ENCODE results near the gene PRRG2.
"Not testable (repeated sequence)": the region's sequence is repeated elsewhere in the genome, so short reads cannot be mapped to it uniquely, and the experiment has no call there.

The PRRG2 gene

GRCh38 chr19:49631610-49632192 lies 50.6 kb downstream of the PRRG2 start (continued):
- TF ChIP-seq PATZ1 (tag by site-specific recombination; IDR thresholded peaks at IDR 0.05), result no peak
- TF ChIP-seq REPIN1 (tag by site-specific recombination; IDR thresholded peaks at IDR 0.05; ENCODE audit: low read depth), result no peak
- no peak for TF ChIP-seq ZNF140 (tag by site-specific recombination; IDR thresholded peaks at IDR 0.05)
- TF ChIP-seq ZSCAN30 (tag by site-specific recombination; IDR thresholded peaks at IDR 0.05), result no peak
- no peak for TF ChIP-seq ZNF549 (tag by site-specific recombination; IDR thresholded peaks at IDR 0.05)
- TF ChIP-seq ZNF221 (tag by site-specific recombination; IDR thresholded peaks at IDR 0.05; ENCODE audit: borderline replicate concordance), result no peak
- TF ChIP-seq ZNF660 (tag by site-specific recombination; IDR thresholded peaks at IDR 0.05), result no peak
- no peak for TF ChIP-seq GLI2 (tag by site-specific recombination; IDR thresholded peaks at IDR 0.05; ENCODE audit: borderline replicate concordance, low read depth)
- no peak for TF ChIP-seq ZNF138 (tag by site-specific recombination; IDR thresholded peaks at IDR 0.05; ENCODE audit: borderline replicate concordance)
- TF ChIP-seq TSHZ1 (tag by site-specific recombination; IDR thresholded peaks at IDR 0.05; ENCODE audit: borderline replicate concordance), result no peak
- no peak for TF ChIP-seq ZNF426 (tag by site-specific recombination; IDR thresholded peaks at IDR 0.05)
- no peak for TF ChIP-seq ZSCAN4 (tag by site-specific recombination; IDR thresholded peaks at IDR 0.05)
- no peak for TF ChIP-seq PRDM1 (tag by site-specific recombination; IDR thresholded peaks at IDR 0.05)

GRCh38 chr19:49632576-49632975 lies 51.5 kb downstream of the PRRG2 start:
- peak; percentile 85 for TF ChIP-seq ZNF121 (tag by site-specific recombination; IDR thresholded peaks at IDR 0.05)
- no peak for TF ChIP-seq PRDM4 (tag by site-specific recombination; IDR thresholded peaks at IDR 0.05)
- POLR2A ChIA-PET, result interaction anchor here (1.7 to 3.4 kb wide), 2 partner anchors 8 to 52 kb away, joined by 4 to 21 read pairs; partner anchors contain the start of genes NOSIP and RRAS
- Histone ChIP-seq H3K9me3 (ENCODE audit: control insufficient read depth, insufficient read depth, low read depth, low read length) (no peaks in the 10 kb centered on the region), H3K36me3 (ENCODE audit: control insufficient read depth in 2 of 2, insufficient read depth in 1 of 2, low read length in 2 of 2) (peaks cover 4 to 13% of the 10 kb centered on the region in 2 experiments; a peak in 2 of 3 replicates), H3K27ac (ENCODE audit: extremely low read depth, low read depth, low read length) (no peak overlapping the region), H3K4me1 (ENCODE audit: control insufficient read depth, insufficient read depth, low read length) (0 out of 2 replicates have a peak, but pooled peaks cover 5% of the 10 kb centered on the region), H3K4me3 (ENCODE audit: low read depth, low read length) (no peak overlapping the region)
- CTCF ChIA-PET, result interaction anchor here (0.6 kb wide), 2 partner anchors 32 to 47 kb away, joined by 3 to 4 read pairs; no protein-coding TSS in a partner anchor

- POLR2A ChIA-PET, result interaction anchor here (1.7 kb wide), 1 partner anchor 53 kb away, joined by 4 read pairs; the partner anchor contains the start of gene NOSIP
- CTCF ChIA-PET, result interaction anchor here (0.6 kb wide), 2 partner anchors 33 to 47 kb away, joined by 3 to 4 read pairs; no protein-coding TSS in a partner anchor
These were observed 52.2 kb downstream of the PRRG2 start for GRCh38 chr19:49633273-49633672.

More at GRCh38 chr19:49633273-49633672, 52.2 kb downstream of the PRRG2 start:
- not testable (repeated sequence) for H3K9me3 ChIP-seq (ENCODE audit: control insufficient read depth, insufficient read depth, low read depth, low read length); H3K4me3 ChIP-seq (ENCODE audit: low read depth, low read length); H3K27ac ChIP-seq (ENCODE audit: extremely low read depth, low read depth, low read length)
- Histone ChIP-seq H3K4me1 (ENCODE audit: control insufficient read depth, insufficient read depth, low read length) (peaks cover 12% of the 10 kb centered on the region), H3K36me3 (ENCODE audit: control insufficient read depth in 2 of 2, insufficient read depth in 1 of 2, low read length in 2 of 2) (peaks cover 0 to 11% of the 10 kb centered on the region in 2 experiments; a peak in 1 of 3 replicates)

All from HEK293 (cell line).